Forelimb muscle (tissue), 1 donor: Measurements from ENCODE around the gene PGF. TPM values are rescaled to one million over a fixed set of nuclear protein-coding genes. Genes with fewer than 3 reads are reported as not detected.

Source experiments
- DNase-seq: peaks from one replicate; pipeline ENCODE4 v3.0.0-alpha.2; 2013; ENCODE audit warnings: low read depth
- polyA plus RNA-seq: library from polyadenylated mRNA; unstranded; fragments of 120-200 nt; gene quantifications from one replicate; pipeline ENCODE4 v1.2.1, GENCODE V29; 2013; ENCODE audit not compliant: insufficient read length

PGF gene
- polyA plus RNA-seq, 1 donor = 43.2 TPM

DNA sequence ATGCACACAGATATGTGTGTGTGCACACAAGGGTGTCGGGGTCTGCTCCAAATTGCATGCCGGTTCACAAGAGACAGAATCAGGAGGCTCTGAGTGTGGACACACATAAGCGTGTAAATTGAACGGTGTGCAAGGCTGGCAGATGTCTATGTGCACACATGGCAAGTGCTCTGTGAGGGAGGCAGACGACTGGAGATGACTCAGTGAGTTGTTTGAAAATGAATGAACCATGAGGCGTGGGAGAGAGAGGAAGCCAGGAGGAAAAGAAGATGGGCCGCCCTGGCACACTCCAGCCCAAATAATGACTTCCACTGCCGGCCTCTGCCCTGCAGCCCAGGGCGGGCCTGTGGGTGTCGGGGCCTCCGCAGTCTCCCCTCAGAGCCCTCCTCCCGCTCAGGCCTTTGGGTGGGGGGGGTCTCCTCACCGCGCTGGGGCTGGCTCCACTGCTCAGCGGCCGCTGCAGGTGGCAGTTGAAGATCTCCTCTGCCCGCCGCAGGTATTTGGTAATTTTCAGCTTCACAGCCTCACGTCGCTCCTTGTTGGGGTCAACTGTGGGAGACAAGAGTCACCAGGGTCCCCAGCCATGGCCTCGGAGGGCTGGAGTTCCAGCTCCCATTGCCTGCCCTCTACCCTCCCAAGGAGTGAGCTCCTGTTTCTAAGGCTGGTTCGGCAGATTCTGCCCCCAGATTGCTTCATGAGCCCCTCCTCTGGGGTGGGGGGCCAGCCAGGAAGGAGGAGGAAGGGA lies 35.8 kb downstream of the PGF start:
- DNase-seq = no peak

DNA sequence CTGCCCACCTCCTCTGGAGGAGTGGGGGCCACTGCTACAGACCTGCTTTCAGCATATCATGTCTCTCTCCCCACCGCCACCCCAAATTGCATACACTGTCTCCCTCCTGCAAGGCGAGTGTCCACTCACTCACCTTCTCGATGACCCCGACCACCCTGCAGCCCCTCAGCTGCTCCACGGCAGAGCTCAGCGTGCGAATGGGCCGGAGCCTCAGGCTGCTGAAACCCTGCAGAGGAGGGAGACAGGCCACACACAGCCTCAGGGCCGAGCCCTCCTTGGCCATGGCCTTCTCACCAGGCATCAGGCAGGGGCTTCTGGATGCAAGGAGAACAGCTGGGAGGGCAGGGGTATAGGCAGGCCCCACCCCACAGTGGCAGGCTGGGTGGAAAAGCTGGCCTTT lies 37.0 kb downstream of the PGF start:
- DNase-seq = no peak

DNA sequence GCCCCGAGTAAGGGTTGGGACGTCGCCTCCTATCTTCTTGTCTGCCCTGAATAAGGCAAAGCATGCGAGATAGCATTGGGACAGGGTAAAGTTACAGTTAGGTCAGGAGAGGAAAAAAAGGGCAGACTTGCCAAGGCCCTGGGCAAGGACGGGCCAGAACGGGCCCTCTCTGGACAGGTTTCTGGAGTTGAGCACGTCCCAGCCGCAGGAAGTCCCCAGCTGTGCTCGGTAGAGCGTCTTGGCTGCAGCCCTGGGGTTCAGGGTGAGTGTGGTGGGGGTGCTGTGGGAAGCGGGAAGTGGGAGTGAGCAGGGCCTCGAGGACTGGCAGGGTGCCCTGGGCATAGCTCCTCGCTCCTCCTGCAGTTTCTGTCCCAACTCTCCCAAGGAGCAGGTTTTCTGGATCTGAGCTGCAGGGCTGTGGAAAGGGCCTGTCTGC lies 37.7 kb downstream of the PGF start:
- DNase-seq = no peak

DNA sequence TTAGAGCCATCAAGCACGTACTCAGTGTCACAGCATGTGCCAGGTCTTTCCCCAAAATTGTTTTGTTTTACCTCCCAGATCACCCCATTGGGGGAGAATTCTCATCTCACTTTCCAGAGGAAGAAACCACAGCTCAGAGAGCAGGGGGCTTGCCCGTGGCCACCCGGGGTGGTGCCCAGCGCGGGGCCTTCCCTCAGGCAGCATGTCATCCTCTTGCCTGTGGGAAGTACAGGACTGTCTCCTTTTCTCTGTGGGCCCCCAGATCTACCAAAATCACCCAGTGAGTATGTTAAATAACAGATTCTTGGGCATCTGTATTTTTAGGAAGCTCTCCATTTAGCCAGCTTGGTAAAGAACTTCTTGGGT lies 38.2 kb downstream of the PGF start:
- no peak for DNase-seq

DNA sequence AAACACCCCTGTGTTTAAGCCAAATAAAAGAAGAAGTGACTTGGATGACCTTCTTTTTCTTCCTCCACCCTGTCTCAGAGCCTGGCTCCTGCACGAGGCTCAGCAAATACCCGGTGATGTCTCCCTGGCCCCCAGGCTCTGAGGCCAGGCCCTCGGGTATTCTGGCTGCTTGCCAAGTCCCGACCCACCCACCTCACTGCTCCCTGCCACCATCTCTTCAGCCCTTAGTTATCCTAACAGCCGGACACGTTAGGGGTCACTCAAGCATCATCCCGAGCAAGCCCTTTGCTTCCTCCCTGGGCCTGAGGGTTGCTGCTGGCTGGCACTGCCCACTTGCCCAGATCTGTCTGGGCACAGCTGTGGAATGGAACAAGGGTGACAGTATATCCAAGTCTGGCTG lies 39.6 kb downstream of the PGF start:
- no peak for DNase-seq

DNA sequence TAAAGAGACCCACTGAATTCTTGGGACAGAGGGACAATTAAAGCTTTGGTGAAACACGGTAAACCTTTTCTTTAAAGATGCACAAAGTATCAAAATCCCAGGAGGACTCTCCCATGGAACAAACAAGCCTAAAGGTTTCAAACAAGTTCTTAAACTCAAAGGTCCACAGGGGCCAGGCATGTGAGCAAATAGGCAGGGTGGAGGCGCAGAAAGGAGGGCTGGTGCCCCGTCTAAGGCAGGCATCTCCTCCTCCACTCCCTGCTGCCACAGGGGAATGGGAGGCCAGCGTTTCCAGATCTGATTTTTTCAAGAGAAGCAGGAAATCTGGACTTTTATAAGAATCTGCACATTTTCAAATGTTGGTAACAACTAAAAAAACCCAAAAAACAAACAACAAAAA lies 40.0 kb downstream of the PGF start:
- no peak for DNase-seq

DNA sequence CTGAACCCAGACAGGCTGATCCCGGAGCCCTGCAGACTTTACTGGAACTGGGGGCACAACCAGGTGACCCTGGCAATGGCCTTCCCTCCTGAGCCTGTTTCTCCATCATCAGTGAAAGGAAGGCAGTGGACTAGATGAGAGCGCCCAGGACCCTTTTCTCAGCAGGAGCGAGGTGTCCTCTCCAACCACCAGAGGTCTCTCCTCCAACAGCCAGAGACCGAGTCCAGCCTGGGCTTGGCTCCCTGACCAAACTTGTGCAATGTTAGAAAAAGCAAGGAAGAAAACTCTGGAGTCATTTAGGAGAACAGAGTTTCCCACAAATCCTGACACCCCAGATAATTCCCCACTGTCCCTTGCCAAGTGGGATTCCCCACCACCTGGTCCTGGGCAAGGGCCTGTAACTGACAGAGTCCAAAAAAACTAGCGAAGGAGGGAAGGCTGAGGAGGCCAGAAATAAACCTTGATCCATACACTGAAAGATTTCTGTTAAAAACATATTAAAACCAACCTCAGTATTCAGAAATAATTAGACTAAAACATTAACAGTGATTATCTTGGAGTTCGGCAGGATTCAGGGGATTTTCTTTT lies 41.3 kb downstream of the PGF start:
- peak; percentile 76 for DNase-seq

DNA sequence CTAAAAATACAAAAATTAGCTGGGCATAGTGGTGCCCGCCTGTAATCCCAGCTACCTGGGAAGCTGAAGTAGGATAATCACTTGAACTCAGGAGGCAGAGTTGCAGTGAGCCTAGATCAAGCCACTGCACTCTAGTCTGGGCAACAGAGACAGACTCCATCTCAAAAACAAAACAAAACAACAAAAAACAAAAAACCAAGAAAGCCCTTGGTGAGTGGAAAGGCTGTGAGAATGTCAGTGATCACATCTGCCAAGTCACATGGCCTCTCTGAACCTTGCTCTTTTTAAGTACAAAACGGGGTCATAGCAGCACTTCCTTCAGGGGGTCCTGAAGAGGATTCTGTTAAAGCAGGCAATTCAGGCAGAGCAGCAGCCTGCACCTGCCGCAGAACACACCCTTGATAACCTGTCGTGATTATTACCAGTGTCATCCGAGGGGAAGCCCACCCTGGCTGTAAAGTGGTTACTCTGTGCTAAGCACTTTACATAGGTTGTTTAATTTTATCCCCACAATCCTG lies 41.9 kb downstream of the PGF start:
- DNase-seq = no peak

DNA sequence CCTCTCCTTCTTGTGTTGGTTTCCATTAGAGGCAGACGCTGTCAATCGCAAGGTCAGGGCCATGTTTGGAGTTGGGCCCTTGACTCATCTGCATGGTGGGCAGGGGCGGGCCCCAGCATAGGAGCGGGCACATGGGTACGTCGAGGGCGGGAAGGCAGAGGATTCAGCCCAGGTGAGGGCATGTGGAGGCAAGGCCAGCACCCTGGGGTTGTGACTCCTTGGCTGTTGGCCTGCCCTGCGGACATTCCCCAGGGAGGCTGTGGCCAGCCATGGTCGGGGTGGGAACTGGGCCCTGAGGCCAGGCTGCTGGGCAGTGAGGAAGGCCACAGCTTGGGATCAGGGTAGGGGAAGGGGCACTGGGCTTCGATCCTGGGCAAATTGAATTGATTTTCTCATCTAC lies 42.6 kb downstream of the PGF start:
- DNase-seq = no peak

DNA sequence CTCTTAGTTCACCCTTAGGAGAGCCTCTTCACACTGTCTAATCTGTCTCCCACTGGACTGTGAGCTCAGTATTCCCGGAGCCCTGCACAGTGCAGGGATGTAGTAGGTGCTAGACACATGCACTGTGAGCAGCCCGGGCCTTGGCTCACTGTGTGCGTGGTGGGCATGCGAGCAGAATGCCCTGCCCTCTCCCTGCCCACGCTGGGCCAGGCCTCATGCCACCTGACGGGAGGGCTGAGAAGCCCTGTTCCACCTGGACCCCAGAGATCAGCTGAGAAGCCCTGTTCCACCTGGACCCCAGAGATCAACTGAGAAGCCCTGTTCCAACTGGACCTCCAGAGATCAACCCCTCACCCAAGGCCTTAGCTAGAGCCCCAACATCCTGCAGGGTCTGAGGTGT lies 43.3 kb downstream of the PGF start:
- DNase-seq = no peak

DNA sequence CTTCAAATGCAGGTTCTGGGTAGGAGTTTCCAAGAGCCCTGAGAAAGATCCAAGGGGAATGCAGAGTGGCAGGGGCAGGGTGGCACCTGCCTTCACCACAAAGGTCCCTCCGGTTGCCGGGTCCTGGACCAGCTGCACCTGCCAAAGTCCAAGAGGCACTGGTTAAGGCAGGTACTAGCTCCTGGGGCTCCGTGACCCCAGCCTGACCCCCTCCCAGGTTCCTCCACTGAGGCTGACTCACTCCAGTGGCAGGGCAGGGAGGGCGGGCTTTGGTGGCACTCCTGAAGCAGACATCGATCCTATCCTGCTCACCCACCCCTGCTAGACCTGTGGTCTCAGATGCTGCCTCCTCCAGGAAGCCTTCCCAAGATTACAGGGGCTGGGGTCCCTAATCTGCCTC lies 43.7 kb downstream of the PGF start:
- no peak for DNase-seq

DNA sequence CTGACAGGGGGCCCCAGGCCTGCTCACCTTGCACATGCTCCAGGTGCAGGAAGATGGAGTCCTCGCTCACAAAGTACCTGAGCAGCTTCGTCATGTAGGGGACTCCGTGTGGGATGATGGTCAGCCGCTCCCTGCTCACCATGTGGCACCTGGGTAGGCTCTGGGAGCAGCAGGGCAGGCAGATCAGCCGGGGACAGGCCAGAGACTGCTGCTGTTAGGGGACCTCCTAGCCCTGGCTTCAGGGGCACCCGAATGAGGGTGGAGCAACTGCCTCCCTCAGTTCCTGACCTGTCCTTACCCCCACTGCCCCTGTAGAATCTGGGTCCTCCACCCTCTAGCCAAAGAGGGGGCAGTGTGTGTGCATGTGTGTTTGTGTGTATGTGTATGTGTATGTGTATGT lies 44.2 kb downstream of the PGF start:
- DNase-seq = no peak

DNA sequence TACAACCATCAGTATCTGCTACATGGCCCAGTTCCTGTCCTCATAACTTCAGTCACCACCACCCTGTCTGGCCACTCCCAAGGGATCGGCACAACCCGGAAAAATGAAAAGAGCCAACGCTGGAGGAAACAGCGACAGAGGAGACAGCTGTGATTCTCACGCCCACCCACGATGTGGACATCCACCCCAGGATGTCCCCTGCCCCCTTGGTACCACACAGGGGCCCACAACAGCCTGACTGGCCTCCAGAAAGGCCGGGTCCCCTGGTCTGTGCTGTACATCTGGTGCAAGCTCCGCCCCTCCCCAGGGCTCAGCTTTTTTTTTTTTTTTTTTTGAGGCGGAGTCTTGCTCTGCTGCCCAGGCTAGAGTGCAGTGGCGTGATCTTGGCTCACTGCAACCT lies 44.8 kb downstream of the PGF start:
- DNase-seq = no peak

DNA sequence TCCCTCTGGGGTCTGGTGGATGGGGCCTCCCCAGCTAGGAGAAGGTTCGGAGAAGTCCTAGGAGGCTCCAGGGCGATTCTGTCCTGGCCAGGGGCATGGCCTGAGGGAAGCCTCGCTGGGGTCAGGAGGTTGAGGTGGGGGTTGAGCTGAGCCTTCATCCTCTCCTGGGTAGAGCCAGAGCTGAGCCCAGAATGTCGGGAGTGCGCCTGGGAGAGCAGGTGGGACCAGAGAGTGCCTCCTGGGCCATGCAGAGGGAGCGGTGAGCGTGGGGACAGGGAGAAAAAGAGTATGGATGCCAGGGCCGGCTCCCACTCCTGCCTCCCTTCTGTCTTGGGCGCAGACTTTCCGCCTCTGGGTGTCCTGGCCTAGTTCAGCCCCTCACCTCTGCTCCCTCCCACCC lies 45.5 kb downstream of the PGF start:
- DNase-seq = no peak

DNA sequence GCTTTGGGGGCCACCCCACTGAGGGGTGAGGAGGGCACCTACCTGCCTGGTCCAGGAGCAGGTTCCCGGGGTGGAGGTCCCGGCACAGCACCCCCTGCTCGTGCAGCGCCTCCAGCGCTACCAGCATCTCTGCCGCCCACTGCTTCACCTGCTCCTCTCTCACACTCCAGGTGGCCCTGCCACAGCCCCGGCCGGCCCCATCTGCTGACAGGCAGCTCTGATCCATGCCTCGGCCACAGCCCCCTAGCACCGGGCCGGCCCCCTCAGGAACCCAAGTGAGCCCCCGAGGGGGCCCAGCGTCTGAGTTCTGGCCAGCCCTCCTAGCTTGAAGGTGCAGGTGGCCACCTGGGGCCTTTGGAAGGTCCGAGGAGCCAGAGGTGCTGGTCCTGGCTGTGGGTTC lies 45.9 kb downstream of the PGF start:
- DNase-seq = no peak

DNA sequence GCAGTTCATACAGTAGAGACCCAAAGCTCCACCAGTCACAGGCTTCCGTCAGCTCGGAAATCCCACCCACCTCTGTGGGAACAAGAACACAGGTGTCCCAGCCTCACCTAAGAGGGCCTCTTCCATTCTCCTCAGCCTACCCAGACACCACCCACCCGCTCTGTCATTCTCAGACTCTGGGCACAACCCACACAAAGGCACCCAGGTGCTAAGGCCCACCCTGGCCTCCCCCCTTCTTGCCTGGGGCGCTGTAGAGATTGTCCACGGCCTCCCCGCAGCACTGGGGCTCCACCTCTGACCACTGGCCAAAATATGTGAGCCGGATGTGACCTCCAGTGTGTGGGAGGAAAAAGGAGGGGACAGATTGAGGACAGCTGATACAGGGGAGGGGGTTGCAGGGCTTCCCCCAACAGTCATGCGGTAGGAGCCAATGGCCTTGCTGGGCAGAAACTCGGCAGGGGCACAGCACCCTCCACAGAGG lies 46.5 kb downstream of the PGF start:
- no peak for DNase-seq

DNA sequence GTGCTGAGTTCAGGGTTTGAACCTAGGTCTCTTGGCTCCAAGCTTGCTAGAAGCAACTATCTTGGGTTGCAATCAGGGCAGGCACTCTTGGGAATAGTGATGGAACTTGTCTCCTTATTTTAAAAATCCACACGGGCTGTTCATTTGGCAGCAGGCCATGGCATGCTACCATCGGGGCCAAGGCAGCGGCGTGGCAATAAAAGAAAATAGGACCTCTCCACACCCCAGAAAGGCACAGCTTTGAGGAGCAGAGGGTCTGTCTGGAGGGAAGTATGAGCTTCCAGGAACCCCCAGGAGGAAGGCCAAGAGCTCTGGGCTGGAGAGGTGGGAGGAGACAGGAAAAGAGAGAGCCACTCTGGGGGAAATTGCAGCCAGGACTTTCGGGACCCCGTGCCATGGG lies 47.7 kb downstream of the PGF start:
- no peak for DNase-seq

DNA sequence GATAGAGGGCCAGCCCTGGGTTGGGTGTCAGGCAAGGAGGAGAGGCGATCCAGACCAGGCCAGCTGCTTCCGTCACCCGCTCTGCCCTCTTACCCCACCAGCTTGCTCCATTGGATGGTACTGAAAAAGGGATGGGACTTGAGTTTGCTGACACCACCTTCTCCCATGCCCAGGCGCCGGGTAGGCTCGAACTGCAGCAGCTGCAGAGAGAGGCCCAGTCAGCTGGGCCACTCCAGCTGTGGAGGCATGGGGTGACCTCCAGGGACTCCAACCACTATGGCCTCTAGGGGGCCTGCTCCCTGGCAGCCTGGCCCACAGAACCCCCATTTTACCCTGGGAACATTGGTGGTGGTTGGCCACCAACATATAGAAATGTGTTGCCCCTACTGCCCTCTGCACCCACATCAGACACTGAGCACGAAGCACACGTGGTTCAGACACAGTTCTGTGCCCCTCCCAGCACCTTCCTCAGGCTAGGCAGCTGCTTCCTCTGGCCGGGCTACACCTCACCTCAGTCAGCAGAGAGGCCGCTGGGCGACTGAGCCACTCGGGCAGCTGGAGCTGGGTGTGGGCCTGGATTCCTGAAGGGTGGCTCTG lies 48.4 kb downstream of the PGF start:
- DNase-seq = no peak

DNA sequence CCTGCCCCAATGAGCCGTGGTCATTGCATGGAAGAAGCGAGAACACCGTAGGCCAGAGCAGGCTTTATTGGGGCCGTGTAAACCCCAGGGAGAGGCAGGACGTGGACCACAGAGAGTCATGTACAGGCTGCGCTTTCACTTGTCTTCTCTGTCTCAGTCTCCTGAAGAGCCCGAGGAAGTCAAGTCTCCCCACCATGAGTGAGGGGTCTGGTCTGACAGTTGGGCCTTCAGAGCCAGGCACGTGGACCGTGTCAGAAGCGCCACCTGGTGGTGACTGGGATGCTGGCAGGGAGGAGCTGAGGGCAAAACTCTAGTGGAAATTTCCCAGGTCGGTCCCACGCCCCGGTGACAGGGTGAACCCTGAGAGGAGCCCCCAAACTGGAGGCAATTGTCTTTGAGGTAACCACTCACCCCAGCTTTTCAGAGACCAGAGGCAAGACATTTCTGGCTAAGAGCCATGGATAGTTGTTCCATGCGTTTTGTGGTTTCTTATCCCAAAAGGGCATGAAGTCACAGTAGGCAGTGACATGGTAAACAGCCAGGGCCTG lies 49.7 kb downstream of the PGF start:
- DNase-seq = no peak

DNA sequence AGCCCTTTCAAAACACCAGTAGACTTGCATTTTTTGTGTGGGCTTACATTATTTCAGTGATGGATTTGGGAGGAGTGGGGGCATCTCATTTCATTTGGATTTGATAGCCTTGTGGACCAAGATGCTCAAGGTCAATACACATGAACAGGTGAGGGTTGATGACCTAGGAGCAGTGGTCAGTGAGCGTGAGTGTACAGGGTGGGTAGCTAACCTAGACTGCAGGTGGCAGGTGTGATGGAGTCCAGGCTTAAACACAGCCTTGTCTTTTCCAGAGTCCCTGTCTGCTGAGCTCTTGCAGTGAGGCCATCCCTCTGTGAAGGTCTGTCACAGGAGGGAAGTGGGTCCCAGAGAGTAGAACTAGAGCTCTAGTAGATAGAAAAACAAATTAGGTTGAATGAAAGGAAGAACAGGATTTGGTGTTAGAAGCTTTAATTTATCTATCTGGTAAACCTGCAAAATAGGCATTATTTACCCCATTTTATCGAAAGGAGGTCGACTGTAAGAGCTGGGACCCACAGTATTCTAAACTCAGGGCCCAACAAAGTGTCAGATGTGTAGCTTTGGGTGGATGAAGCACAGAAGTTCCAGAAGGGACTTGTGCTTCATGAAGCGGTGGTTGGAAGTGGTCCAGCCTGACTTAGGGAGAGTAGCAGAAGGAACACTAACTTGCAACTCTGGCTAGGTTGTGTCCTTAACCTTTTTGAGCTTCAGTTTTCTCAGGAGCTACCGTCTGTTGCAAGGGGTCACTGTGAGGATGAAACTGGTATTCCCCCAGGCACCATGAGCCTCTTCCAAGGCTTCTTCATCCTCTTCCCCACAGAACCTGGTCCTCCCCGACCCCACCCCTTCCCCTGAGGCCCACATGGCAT lies 50.5 kb downstream of the PGF start:
- DNase-seq = no peak

DNA sequence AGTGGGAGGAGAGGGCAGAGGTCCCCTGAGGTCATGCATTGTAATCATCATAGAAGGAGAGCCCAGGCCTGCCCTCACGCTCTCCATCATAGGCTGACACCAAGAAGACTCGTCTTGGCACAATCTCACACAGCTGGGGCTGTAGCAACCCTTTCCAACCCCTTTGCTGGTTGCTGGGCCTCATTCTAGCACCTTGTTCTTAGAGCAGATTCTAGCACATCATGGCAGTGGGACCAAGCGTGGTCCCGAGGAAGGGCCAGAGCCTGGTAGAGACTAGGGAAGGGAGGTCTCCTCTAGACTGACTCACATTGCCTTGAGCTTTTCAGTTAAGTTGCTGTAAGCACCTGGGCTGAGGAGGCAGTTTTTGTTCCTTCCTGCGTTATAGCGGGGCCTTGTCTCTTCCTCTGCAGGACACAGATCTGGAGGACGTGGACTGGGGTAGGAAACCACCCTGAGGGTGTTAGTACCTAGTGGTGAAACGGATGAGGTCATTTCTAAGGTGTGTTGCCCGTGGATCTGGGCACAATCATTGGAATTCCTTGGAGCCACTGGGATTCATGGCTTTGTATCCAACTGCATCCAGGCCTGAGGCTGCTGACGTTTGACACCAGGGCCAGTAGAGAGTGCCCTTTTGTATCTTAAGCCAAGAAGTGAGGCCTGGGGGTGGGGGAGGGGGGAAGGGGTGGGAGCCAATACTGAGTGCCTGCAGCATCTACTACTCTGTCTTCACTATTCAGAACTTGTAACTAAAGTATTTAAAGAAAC lies 52.3 kb downstream of the PGF start:
- DNase-seq = no peak
